ENCODE data around the gene NDUFA6. TPM values are rescaled to one million over a fixed set of nuclear protein-coding genes. Genes with fewer than 3 reads are reported as not detected.

Gene NDUFA6
- total RNA-seq, 1 donor, result 41.6 TPM

- no peak overlapping the region for H2AFZ ChIP-seq (ENCODE audit: low read length)
- H3K9me3 ChIP-seq (ENCODE audit: low read depth, low read length), result no peaks in the 10 kb centered on the region
- H3K27me3 ChIP-seq (ENCODE audit: insufficient read depth, low read length), result no peaks in the 10 kb centered on the region
- no peak for DNase-seq (ENCODE audit: insufficient read length, low spot score, missing footprints)
- no peaks in the 10 kb centered on the region for H3K79me2 ChIP-seq (ENCODE audit: insufficient read depth, low read length)
- no peaks in the 10 kb centered on the region for H3K4me1 ChIP-seq (ENCODE audit: insufficient read depth, low read length)
- no peak overlapping the region for H3K27ac ChIP-seq (ENCODE audit: low read depth, low read length)
- no peaks in the 10 kb centered on the region for H3K36me3 ChIP-seq (ENCODE audit: insufficient read depth, low read length)
- H3K4me2 ChIP-seq (ENCODE audit: insufficient read depth, low read length), result no peak overlapping the region
- TF ChIP-seq CTCF (IDR thresholded peaks at IDR 0.05; ENCODE audit: extremely low read depth, low read depth, low read length), result no peak
- H4K20me1 ChIP-seq (ENCODE audit: insufficient read depth, low read length), result no peaks in the 10 kb centered on the region
- no peak overlapping the region for H3K4me3 ChIP-seq (ENCODE audit: insufficient read depth, low read length)
Measured at GRCh38 chr22:42041784-42042183, 48.8 kb downstream of the NDUFA6 start.

GRCh38 chr22:42039271-42039670 lies 51.3 kb downstream of the NDUFA6 start:
- Histone ChIP-seq H3K79me2 (ENCODE audit: insufficient read depth, low read length) (no peaks in the 10 kb centered on the region), H3K4me3 (ENCODE audit: insufficient read depth, low read length) (no peak overlapping the region), H4K20me1 (ENCODE audit: insufficient read depth, low read length) (no peaks in the 10 kb centered on the region), H3K36me3 (ENCODE audit: insufficient read depth, low read length) (no peaks in the 10 kb centered on the region), H3K27ac (ENCODE audit: low read depth, low read length) (no peak overlapping the region), H3K4me2 (ENCODE audit: insufficient read depth, low read length) (no peak overlapping the region), H2AFZ (ENCODE audit: low read length) (no peak overlapping the region), H3K4me1 (ENCODE audit: insufficient read depth, low read length) (no peaks in the 10 kb centered on the region), H3K27me3 (ENCODE audit: insufficient read depth, low read length) (no peaks in the 10 kb centered on the region), H3K9me3 (ENCODE audit: low read depth, low read length) (no peaks in the 10 kb centered on the region)
- no peak for DNase-seq (ENCODE audit: insufficient read length, low spot score, missing footprints)
- no peak for TF ChIP-seq CTCF (IDR thresholded peaks at IDR 0.05; ENCODE audit: extremely low read depth, low read depth, low read length)

Small RNAs within 50 kb of the gene (small RNA-seq; reads per million reads assigned to genes)
- gene SNORD13P1, result not detected

Other genes with a start within 250 kb of the NDUFA6 start
- gene SHISA8, start 175.7 kb downstream of the NDUFA6 start, total RNA-seq, result not detected in 2 replicates
- gene TNFRSF13C, start 164.0 kb downstream of the NDUFA6 start, total RNA-seq, result under 0.01 TPM in 2 replicates
- 1.2 and 1.8 TPM in 2 replicates for gene CENPM, start 143.6 kb downstream of the NDUFA6 start, total RNA-seq
- 0.29 and 0.36 TPM in 2 replicates for gene SEPTIN3, start 121.3 kb downstream of the NDUFA6 start, total RNA-seq
- under 0.01 and 0.72 TPM in 2 replicates for gene WBP2NL, start 92.0 kb downstream of the NDUFA6 start, total RNA-seq
- 35.9 and 44.2 TPM in 2 replicates for gene NAGA, start 20.0 kb downstream of the NDUFA6 start, total RNA-seq
- gene PHETA2, start 16.5 kb downstream of the NDUFA6 start, total RNA-seq, result 23.9 and 26.2 TPM in 2 replicates
- 4.7 and 7.7 TPM in 2 replicates for gene SMDT1, start 11.1 kb downstream of the NDUFA6 start, total RNA-seq
- gene CYP2D6, start 40.0 kb upstream of the NDUFA6 start, total RNA-seq, result 0.29 and 0.36 TPM in 2 replicates
- 30.9 and 35.1 TPM in 2 replicates for gene TCF20, start 179.9 kb upstream of the NDUFA6 start, total RNA-seq